ENCODE data around the gene HMCES. TPM values are rescaled to one million over a fixed set of nuclear protein-coding genes. Genes with fewer than 3 reads are reported as not detected.

Gene HMCES

Small RNAs within 50 kb of the gene (small RNA-seq; reads per million reads assigned to genes)
- not detected for gene MIR6826

Measured in skeletal muscle satellite cell (primary cell).